ENCODE data around the gene GUCY2C.

Gene GUCY2C

DNA sequence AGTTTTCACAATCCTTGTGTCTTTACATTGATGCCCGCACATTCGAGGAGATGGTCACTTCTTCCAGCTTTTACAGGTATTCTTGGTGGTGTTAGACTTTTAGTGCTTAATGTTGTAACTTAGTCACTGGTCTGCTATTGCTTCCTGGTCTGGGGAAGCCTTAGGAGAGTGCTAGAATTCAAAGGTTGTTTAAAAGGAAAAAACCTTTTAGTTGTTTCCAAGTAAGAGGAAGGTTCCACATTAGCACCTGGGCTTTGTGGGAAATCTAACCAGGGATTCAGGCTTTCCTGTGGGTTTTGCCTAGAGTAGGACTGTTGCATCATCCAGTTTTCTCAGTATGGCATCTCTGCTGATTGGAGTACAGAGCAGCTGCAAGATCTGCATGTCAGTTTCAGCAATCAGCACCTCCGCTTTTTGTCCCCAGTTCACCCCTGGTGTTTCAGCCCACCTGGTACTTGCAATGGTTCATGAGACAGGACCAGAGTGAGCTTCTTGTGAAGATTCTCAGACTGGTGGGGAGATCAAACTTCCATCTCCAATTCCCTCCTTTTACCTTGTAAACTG is 84.7 kb downstream of the GUCY2C start:
- Histone ChIP-seq H3K36me3 (ENCODE audit: control insufficient read depth, insufficient read depth, low read length) (no peaks in the 10 kb centered on the region), H3K4me3 (ENCODE audit: low read length) (no peak overlapping the region), H3K27me3 (ENCODE audit: control insufficient read depth, insufficient read depth, low read length) (no peaks in the 10 kb centered on the region), H3K4me1 (ENCODE audit: control insufficient read depth, insufficient read depth, low read length) (peaks cover 2% of the 10 kb centered on the region; the same call in 1 of the 2 replicates), H3K27ac (ENCODE audit: low read length) (no peak overlapping the region), H3K9me3 (ENCODE audit: control insufficient read depth, insufficient read depth, low read length) (no peaks in the 10 kb centered on the region)
- no CpG with 5 or more reads among the region's 3 CpGs for WGBS (ENCODE audit: insufficient coverage, insufficient read length)
- no peak for DNase-seq (ENCODE audit: low read depth, low spot score)

- no peak for DNase-seq (ENCODE audit: low read depth, low spot score)
- Histone ChIP-seq H3K4me3 (ENCODE audit: low read length) (no peak overlapping the region), H3K4me1 (ENCODE audit: control insufficient read depth, insufficient read depth, low read length) (no peaks in the 10 kb centered on the region), H3K36me3 (ENCODE audit: control insufficient read depth, insufficient read depth, low read length) (no peaks in the 10 kb centered on the region), H3K27me3 (ENCODE audit: control insufficient read depth, insufficient read depth, low read length) (no peaks in the 10 kb centered on the region), H3K9me3 (ENCODE audit: control insufficient read depth, insufficient read depth, low read length) (no peaks in the 10 kb centered on the region), H3K27ac (ENCODE audit: low read length) (no peak overlapping the region)
Observed at GRCh38 chr12:14607568-14607967, 88.8 kb downstream of the GUCY2C start.

- no peak for DNase-seq (ENCODE audit: low read depth, low spot score)
- no peaks in the 10 kb centered on the region for H3K4me1 ChIP-seq (ENCODE audit: control insufficient read depth, insufficient read depth, low read length)
- H3K27ac ChIP-seq (ENCODE audit: low read length), result no peak overlapping the region
- no CpG with 5 or more reads among the region's 3 CpGs for WGBS (ENCODE audit: insufficient coverage, insufficient read length)
- H3K4me3 ChIP-seq (ENCODE audit: low read length), result no peak overlapping the region
- H3K36me3 ChIP-seq (ENCODE audit: control insufficient read depth, insufficient read depth, low read length), result no peaks in the 10 kb centered on the region
- no peaks in the 10 kb centered on the region for H3K9me3 ChIP-seq (ENCODE audit: control insufficient read depth, insufficient read depth, low read length)
- no peaks in the 10 kb centered on the region for H3K27me3 ChIP-seq (ENCODE audit: control insufficient read depth, insufficient read depth, low read length)
Observed at GRCh38 chr12:14605401-14605989, 90.9 kb downstream of the GUCY2C start.

GRCh38 chr12:14601692-14602478 is 94.5 kb downstream of the GUCY2C start:
- no peak for DNase-seq (ENCODE audit: low read depth, low spot score)
- WGBS (ENCODE audit: insufficient coverage, insufficient read length), result 100% methylated on average over 2 of the region's 4 CpGs
- Histone ChIP-seq H3K4me3 (ENCODE audit: low read length) (no peak overlapping the region), H3K9me3 (ENCODE audit: control insufficient read depth, insufficient read depth, low read length) (no peaks in the 10 kb centered on the region), H3K27ac (ENCODE audit: low read length) (no peak overlapping the region), H3K4me1 (ENCODE audit: control insufficient read depth, insufficient read depth, low read length) (no peaks in the 10 kb centered on the region), H3K27me3 (ENCODE audit: control insufficient read depth, insufficient read depth, low read length) (no peaks in the 10 kb centered on the region), H3K36me3 (ENCODE audit: control insufficient read depth, insufficient read depth, low read length) (no peaks in the 10 kb centered on the region)

DNA sequence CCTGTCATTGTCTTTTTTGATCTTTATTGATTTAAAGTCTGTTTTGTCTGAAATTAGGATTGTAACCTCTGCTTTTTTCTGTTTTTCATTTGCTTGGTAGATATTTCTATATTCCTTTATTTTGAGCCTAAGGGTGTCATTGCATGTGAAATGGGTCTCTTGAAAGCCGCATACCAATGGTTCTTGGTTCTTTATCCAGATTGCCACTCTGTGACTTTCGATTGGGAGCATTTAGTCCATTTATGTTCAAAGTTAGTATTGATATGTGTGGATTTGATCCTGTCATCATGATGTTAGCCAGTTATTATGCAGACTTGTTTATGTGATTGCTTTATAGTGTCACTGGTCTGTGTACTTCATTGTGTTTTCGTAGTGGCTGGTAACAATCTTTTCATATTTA is 98.9 kb downstream of the GUCY2C start:
- Histone ChIP-seq H3K4me3 (ENCODE audit: low read length) (no peak overlapping the region), H3K27ac (ENCODE audit: low read length) (no peak overlapping the region), H3K4me1 (ENCODE audit: control insufficient read depth, insufficient read depth, low read length) (no peaks in the 10 kb centered on the region), H3K27me3 (ENCODE audit: control insufficient read depth, insufficient read depth, low read length) (no peaks in the 10 kb centered on the region), H3K36me3 (ENCODE audit: control insufficient read depth, insufficient read depth, low read length) (no peaks in the 10 kb centered on the region), H3K9me3 (ENCODE audit: control insufficient read depth, insufficient read depth, low read length) (no peaks in the 10 kb centered on the region)
- no CpG with 5 or more reads among the region's 3 CpGs for WGBS (ENCODE audit: insufficient coverage, insufficient read length)
- DNase-seq (ENCODE audit: low read depth, low spot score), result no peak

GRCh38 chr12:14591719-14592118 is 104.7 kb downstream of the GUCY2C start:
- Histone ChIP-seq H3K36me3 (ENCODE audit: control insufficient read depth, insufficient read depth, low read length) (no peaks in the 10 kb centered on the region), H3K4me3 (ENCODE audit: low read length) (no peak overlapping the region), H3K9me3 (ENCODE audit: control insufficient read depth, insufficient read depth, low read length) (no peaks in the 10 kb centered on the region), H3K27me3 (ENCODE audit: control insufficient read depth, insufficient read depth, low read length) (no peaks in the 10 kb centered on the region), H3K27ac (ENCODE audit: low read length) (no peak overlapping the region), H3K4me1 (ENCODE audit: control insufficient read depth, insufficient read depth, low read length) (no peaks in the 10 kb centered on the region)
- DNase-seq (ENCODE audit: low read depth, low spot score), result no peak
- WGBS (ENCODE audit: insufficient coverage, insufficient read length), result no CpG with 5 or more reads among the region's 1 CpG

DNA sequence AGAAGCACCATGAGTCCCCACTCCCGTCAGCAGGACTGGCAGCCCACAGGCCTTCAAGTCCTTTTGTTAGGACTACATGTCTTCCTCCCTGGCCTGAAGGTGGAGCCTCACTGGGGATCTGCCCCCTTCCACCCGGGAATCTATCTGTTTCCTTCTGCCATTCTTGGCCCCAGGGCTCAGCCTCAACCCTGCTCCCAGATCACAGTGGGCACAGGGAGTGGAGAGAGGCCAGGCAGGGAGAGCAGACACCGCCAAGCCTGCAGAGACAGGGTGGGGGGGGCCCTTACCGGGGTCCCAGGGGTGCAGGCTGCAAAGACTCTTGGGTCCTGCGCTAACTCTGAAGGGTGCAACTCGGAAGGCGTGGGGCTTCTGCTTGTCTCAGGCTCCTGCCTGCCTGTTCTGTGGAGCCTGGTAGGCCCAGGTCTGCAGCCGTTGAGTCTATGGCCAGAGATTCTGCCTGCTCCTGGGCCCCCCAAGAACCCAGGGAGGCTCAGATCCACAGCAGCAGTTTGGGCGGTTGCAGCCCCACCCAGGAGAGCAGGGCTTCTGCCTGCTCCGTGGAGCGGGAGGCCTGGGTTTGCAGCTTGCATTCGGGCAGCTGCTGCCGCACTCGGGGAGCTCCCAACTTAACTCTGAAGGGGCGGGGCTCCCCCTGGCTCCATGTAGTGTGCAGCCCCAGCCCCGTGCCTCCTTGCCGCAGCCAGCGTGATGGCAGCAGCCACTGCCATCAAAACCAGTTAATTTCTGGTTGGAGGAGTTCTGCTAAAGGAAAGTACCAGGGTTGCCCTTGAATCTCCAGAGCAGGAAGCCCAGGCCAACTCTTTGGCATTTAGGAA is 107.0 kb downstream of the GUCY2C start:
- H3K4me1 ChIP-seq (ENCODE audit: control insufficient read depth, insufficient read depth, low read length), result no peaks in the 10 kb centered on the region
- WGBS (ENCODE audit: insufficient coverage, insufficient read length), result no CpG with 5 or more reads among the region's 18 CpGs
- H3K27me3 ChIP-seq (ENCODE audit: control insufficient read depth, insufficient read depth, low read length), result no peaks in the 10 kb centered on the region
- no peak overlapping the region for H3K27ac ChIP-seq (ENCODE audit: low read length)
- no peak for DNase-seq (ENCODE audit: low read depth, low spot score)
- H3K36me3 ChIP-seq (ENCODE audit: control insufficient read depth, insufficient read depth, low read length), result no peaks in the 10 kb centered on the region
- H3K9me3 ChIP-seq (ENCODE audit: control insufficient read depth, insufficient read depth, low read length), result no peaks in the 10 kb centered on the region
- no peak overlapping the region for H3K4me3 ChIP-seq (ENCODE audit: low read length)

- Histone ChIP-seq H3K27ac (ENCODE audit: low read length) (no peak overlapping the region), H3K9me3 (ENCODE audit: control insufficient read depth, insufficient read depth, low read length) (no peaks in the 10 kb centered on the region), H3K4me3 (ENCODE audit: low read length) (no peak overlapping the region), H3K27me3 (ENCODE audit: control insufficient read depth, insufficient read depth, low read length) (no peaks in the 10 kb centered on the region), H3K4me1 (ENCODE audit: control insufficient read depth, insufficient read depth, low read length) (no peaks in the 10 kb centered on the region), H3K36me3 (ENCODE audit: control insufficient read depth, insufficient read depth, low read length) (no peaks in the 10 kb centered on the region)
- DNase-seq (ENCODE audit: low read depth, low spot score), result no peak
- WGBS (ENCODE audit: insufficient coverage, insufficient read length), result no CpG with 5 or more reads among the region's 3 CpGs
Observed at GRCh38 chr12:14588571-14588970, 107.8 kb downstream of the GUCY2C start.

DNA sequence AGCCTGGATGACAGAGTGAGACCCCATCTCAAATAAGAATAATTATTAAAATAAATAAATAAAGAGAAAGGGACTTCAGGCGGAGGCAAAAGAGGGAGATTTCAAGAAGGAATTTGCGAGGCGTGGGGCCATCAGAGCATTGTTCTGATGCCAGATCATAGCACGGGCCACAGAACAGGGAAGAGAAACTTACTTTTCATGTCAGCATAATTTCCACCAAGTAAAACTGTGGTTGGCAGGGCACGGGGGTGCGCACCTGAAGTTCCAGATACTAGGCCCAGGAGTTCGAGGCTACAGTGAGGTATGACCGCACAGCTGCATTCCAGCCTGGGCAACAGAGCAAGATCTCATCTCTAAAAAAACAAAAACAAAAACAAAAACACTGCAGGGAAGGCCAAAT is 117.8 kb downstream of the GUCY2C start:
- H3K27ac ChIP-seq (ENCODE audit: low read length), result no peak overlapping the region
- no peaks in the 10 kb centered on the region for H3K27me3 ChIP-seq (ENCODE audit: control insufficient read depth, insufficient read depth, low read length)
- DNase-seq (ENCODE audit: low read depth, low spot score), result no peak

DNA sequence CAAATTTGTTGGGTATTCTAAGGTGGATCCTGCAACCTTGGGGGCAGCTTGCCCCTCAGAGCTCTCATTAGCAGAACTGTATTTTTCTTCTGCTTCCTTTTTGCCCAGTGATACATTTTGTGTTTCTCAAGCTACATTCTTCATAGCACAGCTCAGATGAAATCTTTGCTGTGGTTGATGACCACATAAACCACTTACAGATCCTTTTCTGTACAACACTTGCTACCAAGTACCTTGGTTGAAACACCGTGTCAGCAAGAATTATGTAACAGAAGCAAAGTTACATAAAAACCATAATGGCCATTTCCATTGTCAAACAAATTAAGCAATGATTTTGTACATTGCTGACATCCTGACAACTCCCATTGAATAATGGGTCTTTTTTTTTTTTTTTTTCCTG is 119.1 kb downstream of the GUCY2C start:
- H3K9me3 ChIP-seq (ENCODE audit: control insufficient read depth, insufficient read depth, low read length), result no peaks in the 10 kb centered on the region
- no CpG with 5 or more reads among the region's 1 CpG for WGBS (ENCODE audit: insufficient coverage, insufficient read length)
- no peaks in the 10 kb centered on the region for H3K4me1 ChIP-seq (ENCODE audit: control insufficient read depth, insufficient read depth, low read length)
- no peak overlapping the region for H3K4me3 ChIP-seq (ENCODE audit: low read length)
- no peaks in the 10 kb centered on the region for H3K27me3 ChIP-seq (ENCODE audit: control insufficient read depth, insufficient read depth, low read length)
- no peaks in the 10 kb centered on the region for H3K36me3 ChIP-seq (ENCODE audit: control insufficient read depth, insufficient read depth, low read length)
- no peak for DNase-seq (ENCODE audit: low read depth, low spot score)
- no peak overlapping the region for H3K27ac ChIP-seq (ENCODE audit: low read length)

More for the DNA sequence above, 117.8 kb downstream of the GUCY2C start:
- no peaks in the 10 kb centered on the region for H3K9me3 ChIP-seq (ENCODE audit: control insufficient read depth, insufficient read depth, low read length)
- no peak overlapping the region for H3K4me3 ChIP-seq (ENCODE audit: low read length)
- 100% methylated on average over 1 of the region's 8 CpGs for WGBS (ENCODE audit: insufficient coverage, insufficient read length)
- no peaks in the 10 kb centered on the region for H3K36me3 ChIP-seq (ENCODE audit: control insufficient read depth, insufficient read depth, low read length)
- H3K4me1 ChIP-seq (ENCODE audit: control insufficient read depth, insufficient read depth, low read length), result no peaks in the 10 kb centered on the region
